Neural cell (in vitro differentiated cells): ENCODE results near the gene TMPRSS6. TPM values are rescaled to one million over a fixed set of nuclear protein-coding genes. Genes with fewer than 3 reads are reported as not detected.

Experiments used
- H2AFZ ChIP-seq: fragments of 200-600, 300-800 bp; sonication (generic), shearing (Covaris generic); 2 replicates; pipeline ENCODE4 v1.6.0; 2014; ENCODE audit warnings: low read depth, mild to moderate bottlenecking, antibody characterized with exemption, low read length, moderate library complexity
- H3F3A ChIP-seq: fragments of 200-600 bp; shearing (Covaris generic); 2 replicates; pipeline ENCODE4 v1.6.1; 2016; ENCODE audit warnings: mild to moderate bottlenecking, moderate library complexity, mixed read lengths, antibody characterized with exemption, low read length; ENCODE audit not compliant: insufficient read depth, poor library complexity, severe bottlenecking
- H3K27ac ChIP-seq: fragments of 200-600, 300-800 bp; sonication (generic), shearing (Covaris generic); 2 replicates; pipeline ENCODE4 v1.5.1; 2014; ENCODE audit warnings: mild to moderate bottlenecking, low read length, moderate library complexity
- H3K27me3 ChIP-seq: fragments of 300-800, 200-600 bp; sonication (generic), shearing (Covaris generic); 2 replicates; pipeline ENCODE4 v1.6.0; 2014; ENCODE audit warnings: mild to moderate bottlenecking, low read depth, low read length, moderate library complexity; ENCODE audit not compliant: insufficient read depth
- H3K36me3 ChIP-seq: fragments of 300-800, 200-600 bp; sonication (generic), shearing (Covaris generic); 2 replicates; pipeline ENCODE4 v1.5.1; 2014; ENCODE audit warnings: mild to moderate bottlenecking, antibody characterized with exemption, low read length, moderate library complexity; ENCODE audit not compliant: insufficient read depth
- H3K4me2 ChIP-seq: fragments of 300-800, 200-600 bp; sonication (generic), shearing (Covaris generic); 2 replicates; pipeline ENCODE4 v1.6.0; 2014; ENCODE audit warnings: mild to moderate bottlenecking, low read length
- H3K4me3 ChIP-seq: fragments of 300-800, 200-600 bp; sonication (generic), shearing (Covaris generic); 2 replicates; pipeline ENCODE4 v1.5.1; 2014; ENCODE audit warnings: mild to moderate bottlenecking, low read length, moderate library complexity
- H3K79me2 ChIP-seq: fragments of 200-600 bp; shearing (Covaris generic); replicated peaks from 2 replicates; pipeline ENCODE4 v1.6.0; 2014; ENCODE audit warnings: mild to moderate bottlenecking, low read length, moderate library complexity; ENCODE audit not compliant: insufficient read depth
- H3K9ac ChIP-seq: fragments of 300-800, 200-600 bp; sonication (generic), shearing (Covaris generic); 2 replicates; pipeline ENCODE4 v1.6.1; 2016; ENCODE audit warnings: mild to moderate bottlenecking, low read length, mixed read lengths
- H3K9me2 ChIP-seq: fragments of 200-600 bp; shearing (Covaris generic); 2 replicates; pipeline ENCODE4 v1.6.1; 2016; ENCODE audit warnings: mild to moderate bottlenecking, low read length, mixed read lengths; ENCODE audit not compliant: insufficient read depth
- H3K9me3 ChIP-seq: fragments of 200-600, 300-800 bp; sonication (generic), shearing (Covaris generic); 2 replicates; pipeline ENCODE4 v1.6.1; 2016; ENCODE audit warnings: mild to moderate bottlenecking, mixed run types, low read length, moderate library complexity, mixed read lengths
- H4K20me1 ChIP-seq: fragments of 200-600 bp; shearing (Covaris generic); 2 replicates; pipeline ENCODE4 v1.6.1; 2016; ENCODE audit warnings: mild to moderate bottlenecking, mixed run types; ENCODE audit not compliant: insufficient read depth
- CTCF ChIP-seq: fragments of 450-650 bp; IDR thresholded peaks from 2 replicates; pipeline ENCODE4 v1.5.1; 2014; ENCODE audit warnings: antibody characterized with exemption, mild to moderate bottlenecking, moderate library complexity; ENCODE audit not compliant: poor library complexity, severe bottlenecking
- EP300 ChIP-seq: fragments of 450-650 bp; conservative IDR thresholded peaks from 2 replicates; pipeline ENCODE4 v1.6.1; 2014; ENCODE audit warnings: antibody characterized with exemption, mild to moderate bottlenecking, moderate library complexity; ENCODE audit not compliant: poor library complexity, severe bottlenecking
- EZH2 ChIP-seq: fragments of 200-600, 300-800 bp; shearing (Covaris generic), sonication (generic); IDR thresholded peaks from 2 replicates; pipeline ENCODE4 v1.6.1; 2014; ENCODE audit warnings: antibody characterized with exemption, low read length, borderline replicate concordance, mild to moderate bottlenecking; ENCODE audit not compliant: insufficient read depth, poor library complexity, severe bottlenecking
- MXI1 ChIP-seq: fragments of 450-650 bp; conservative IDR thresholded peaks from 2 replicates; pipeline ENCODE4 v1.6.1; 2014; ENCODE audit warnings: antibody characterized with exemption, mild to moderate bottlenecking; ENCODE audit not compliant: poor library complexity, severe bottlenecking
- POLR2AphosphoS5 ChIP-seq: IDR thresholded peaks from 2 replicates; pipeline ENCODE4 v1.6.1; 2012
- RAD21 ChIP-seq: fragments of 450-650 bp; conservative IDR thresholded peaks from 2 replicates; pipeline ENCODE4 v1.6.1; 2014; ENCODE audit warnings: antibody characterized with exemption, mild to moderate bottlenecking, moderate library complexity
- REST ChIP-seq: IDR thresholded peaks from 2 replicates; pipeline ENCODE4 v1.6.1; 2012; ENCODE audit warnings: borderline replicate concordance
- SMC3 ChIP-seq: fragments of 450-650 bp; conservative IDR thresholded peaks from 2 replicates; pipeline ENCODE4 v1.6.1; 2014; ENCODE audit warnings: antibody characterized with exemption, mild to moderate bottlenecking, moderate library complexity; ENCODE audit not compliant: poor library complexity
- TAF1 ChIP-seq: IDR thresholded peaks from 2 replicates; pipeline ENCODE4 v1.6.1; 2012; ENCODE audit warnings: low read depth
- polyA plus RNA-seq: library from polyadenylated mRNA; depleted of rRNA; stranded (reverse); fragments of >200 nt; gene quantifications from 2 replicates; pipeline ENCODE4 v1.2.3, GENCODE V29; 2014

Gene TMPRSS6
- polyA plus RNA-seq, 1 donor from 2014 or later = not detected

GRCh38 chr22:37150701-37151100, 41.2 kb upstream of the TMPRSS6 start:
- Histone ChIP-seq H3K4me3 (no peak overlapping the region), H3F3A (no peaks in the 10 kb centered on the region), H3K4me2 (no peak overlapping the region), H2AFZ (no peak overlapping the region), H3K27ac (no peak overlapping the region), H3K9ac (no peak overlapping the region), H3K27me3 (no peaks in the 10 kb centered on the region), H3K36me3 (no peaks in the 10 kb centered on the region), H3K9me2 (no peaks in the 10 kb centered on the region), H3K79me2 (no peaks in the 10 kb centered on the region), H4K20me1 (no peaks in the 10 kb centered on the region), H3K9me3 (no peaks in the 10 kb centered on the region)
- TF ChIP-seq MXI1 (no peak), SMC3 (no peak), RAD21 (no peak), REST (no peak), TAF1 (no peak), EP300 (no peak), CTCF (no peak), EZH2 (no peak), POLR2AphosphoS5 (no peak)

GRCh38 chr22:37148742-37149665, 39.5 kb upstream of the TMPRSS6 start:
- H3K27me3 ChIP-seq = no peaks in the 10 kb centered on the region
- no peak overlapping the region for H3K9ac ChIP-seq
- H3K36me3 ChIP-seq = no peaks in the 10 kb centered on the region
- H3F3A ChIP-seq = no peaks in the 10 kb centered on the region
- H3K4me3 ChIP-seq = no peak overlapping the region
- H3K27ac ChIP-seq = no peak overlapping the region
- no peak overlapping the region for H3K4me2 ChIP-seq
- H3K79me2 ChIP-seq = no peaks in the 10 kb centered on the region
- no peaks in the 10 kb centered on the region for H4K20me1 ChIP-seq
- H2AFZ ChIP-seq = no peak overlapping the region
- H3K9me3 ChIP-seq = no peaks in the 10 kb centered on the region
- no peaks in the 10 kb centered on the region for H3K9me2 ChIP-seq
- TF ChIP-seq POLR2AphosphoS5 (no peak), CTCF (no peak), TAF1 (no peak), EP300 (no peak), SMC3 (no peak), REST (no peak), RAD21 (no peak), MXI1 (no peak), EZH2 (no peak)
